LNCAP (cell line): Measurements from ENCODE around the gene NTSR2.

Source experiments
- TF ChIP-seq, protein P1 (sequence below): fragments of 450-650 bp; IDR thresholded peaks from 2 replicates; pipeline ENCODE4 v1.5.1; 2017; ENCODE audit warnings: mild to moderate bottlenecking

The NTSR2 gene

DNA sequence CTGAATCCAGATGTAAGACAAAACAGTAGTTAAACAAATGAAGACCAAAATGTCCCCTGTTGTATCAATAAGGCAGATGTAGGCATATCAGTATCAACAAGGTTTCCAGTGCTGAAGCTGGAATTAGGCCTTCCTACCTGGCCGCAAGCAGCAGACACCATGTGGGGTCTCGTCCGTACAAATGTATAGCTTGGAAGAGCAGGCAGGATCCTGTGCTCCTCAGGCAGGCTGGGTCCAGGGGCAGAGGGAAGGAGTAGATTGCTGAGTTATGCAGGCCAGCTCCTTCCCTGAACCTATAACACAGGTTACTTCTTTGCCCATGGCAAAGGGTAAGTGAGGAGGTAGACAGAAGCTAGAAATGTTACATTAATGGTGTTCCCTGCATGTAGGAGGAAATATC is 23.5 kb downstream of the NTSR2 start:
- TF ChIP-seq, protein P1, sequence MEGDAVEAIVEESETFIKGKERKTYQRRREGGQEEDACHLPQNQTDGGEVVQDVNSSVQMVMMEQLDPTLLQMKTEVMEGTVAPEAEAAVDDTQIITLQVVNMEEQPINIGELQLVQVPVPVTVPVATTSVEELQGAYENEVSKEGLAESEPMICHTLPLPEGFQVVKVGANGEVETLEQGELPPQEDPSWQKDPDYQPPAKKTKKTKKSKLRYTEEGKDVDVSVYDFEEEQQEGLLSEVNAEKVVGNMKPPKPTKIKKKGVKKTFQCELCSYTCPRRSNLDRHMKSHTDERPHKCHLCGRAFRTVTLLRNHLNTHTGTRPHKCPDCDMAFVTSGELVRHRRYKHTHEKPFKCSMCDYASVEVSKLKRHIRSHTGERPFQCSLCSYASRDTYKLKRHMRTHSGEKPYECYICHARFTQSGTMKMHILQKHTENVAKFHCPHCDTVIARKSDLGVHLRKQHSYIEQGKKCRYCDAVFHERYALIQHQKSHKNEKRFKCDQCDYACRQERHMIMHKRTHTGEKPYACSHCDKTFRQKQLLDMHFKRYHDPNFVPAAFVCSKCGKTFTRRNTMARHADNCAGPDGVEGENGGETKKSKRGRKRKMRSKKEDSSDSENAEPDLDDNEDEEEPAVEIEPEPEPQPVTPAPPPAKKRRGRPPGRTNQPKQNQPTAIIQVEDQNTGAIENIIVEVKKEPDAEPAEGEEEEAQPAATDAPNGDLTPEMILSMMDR: no peak

DNA sequence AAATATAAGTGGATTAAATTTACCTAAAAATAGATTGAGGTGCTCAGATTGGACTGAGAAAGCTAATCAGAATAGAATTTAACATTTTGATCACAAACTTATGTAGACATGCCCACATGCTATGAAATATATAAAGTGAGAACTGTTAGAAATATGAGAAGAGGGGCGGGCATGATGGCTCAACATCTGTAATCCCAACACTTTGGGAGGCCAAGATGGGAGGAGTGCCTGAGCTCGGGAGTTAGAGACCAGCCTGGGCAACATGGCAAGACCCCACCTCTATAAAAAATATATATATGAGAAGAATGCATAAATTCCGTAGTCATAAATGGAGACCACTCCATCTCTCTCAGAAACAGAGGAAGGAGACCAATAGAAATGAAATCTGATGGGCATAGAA is 25.7 kb downstream of the NTSR2 start:
- TF ChIP-seq, protein P1: no peak

DNA sequence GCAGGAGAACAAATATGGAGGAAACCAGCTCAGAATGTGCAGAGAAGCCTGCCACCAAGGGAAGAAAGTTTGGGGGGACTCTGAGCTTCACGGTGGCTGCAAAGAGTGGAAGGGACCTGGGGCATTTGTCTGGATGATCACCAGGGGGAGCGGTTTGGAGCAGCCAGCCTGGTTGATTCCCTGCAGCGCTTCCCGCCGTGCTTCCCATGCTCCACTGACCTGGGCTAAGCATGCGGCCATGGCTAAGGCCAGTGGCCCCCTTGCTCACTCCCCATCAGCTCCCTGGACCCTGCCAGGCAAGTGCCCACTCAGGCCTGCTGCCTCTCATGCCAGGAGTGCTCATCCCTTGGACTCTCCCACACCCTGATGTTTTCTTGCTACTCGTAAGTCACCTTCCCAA is 27.0 kb downstream of the NTSR2 start:
- TF ChIP-seq, protein P1: no peak

DNA sequence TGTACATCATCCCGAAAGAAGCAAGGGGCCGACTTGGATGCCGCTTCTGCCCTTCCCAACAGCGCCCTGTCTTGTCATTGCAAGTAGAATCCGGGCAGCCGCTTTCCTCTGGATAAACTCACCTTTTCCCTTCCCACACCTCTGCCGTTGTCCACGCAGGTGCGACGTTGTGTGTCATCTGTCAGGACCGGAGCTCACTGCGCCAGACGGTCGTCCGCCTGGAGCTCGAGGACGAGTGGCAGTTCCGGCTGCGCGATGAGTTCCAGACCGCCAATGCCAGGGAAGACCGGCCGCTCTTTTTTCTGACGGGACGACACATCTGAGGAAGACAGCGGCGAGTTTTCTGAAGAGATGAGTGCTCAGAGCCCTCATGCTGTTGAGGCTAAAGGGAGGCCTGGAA is 29.9 kb downstream of the NTSR2 start:
- TF ChIP-seq, protein P1: no peak

DNA sequence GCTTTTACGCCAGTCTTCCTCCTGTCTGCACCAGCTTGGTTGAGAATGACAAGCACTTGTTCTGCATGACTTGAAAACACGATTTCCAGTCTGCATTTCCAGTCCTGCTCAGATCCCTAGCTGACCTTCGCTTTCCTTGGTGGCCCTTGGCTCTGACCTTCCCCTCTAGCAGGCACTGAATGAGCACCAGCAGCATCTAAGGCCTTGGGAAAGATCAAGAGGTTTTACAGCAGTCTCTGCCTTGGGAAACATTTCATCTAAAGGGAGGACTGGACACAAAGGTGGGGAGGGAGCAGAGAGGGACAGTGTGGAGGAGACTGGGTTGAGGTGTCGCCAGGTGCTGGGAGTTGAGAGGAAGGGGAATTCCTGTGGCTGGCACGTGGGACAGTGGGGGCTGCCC is 30.5 kb downstream of the NTSR2 start:
- TF ChIP-seq, protein P1: no peak

DNA sequence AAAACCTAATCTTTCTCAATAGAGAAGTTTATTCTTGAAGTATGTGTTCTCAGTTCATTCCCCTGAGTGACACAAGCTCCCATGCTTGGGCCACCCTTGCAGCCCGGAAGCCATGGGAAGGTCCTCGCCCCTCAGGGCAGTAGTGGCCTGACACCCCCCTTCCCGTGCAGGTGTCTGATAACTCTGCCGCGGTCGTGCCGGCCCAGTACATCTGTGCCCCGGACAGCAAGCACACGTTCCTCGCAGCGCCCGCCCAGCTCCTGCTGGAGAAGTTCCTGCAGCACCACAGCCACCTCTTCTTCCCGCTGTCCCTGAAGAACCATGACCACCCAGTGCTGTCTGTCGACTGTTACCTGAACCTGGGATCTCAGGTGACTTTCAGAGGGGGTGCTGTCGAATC is 32.4 kb downstream of the NTSR2 start:
- TF ChIP-seq, protein P1: no peak

DNA sequence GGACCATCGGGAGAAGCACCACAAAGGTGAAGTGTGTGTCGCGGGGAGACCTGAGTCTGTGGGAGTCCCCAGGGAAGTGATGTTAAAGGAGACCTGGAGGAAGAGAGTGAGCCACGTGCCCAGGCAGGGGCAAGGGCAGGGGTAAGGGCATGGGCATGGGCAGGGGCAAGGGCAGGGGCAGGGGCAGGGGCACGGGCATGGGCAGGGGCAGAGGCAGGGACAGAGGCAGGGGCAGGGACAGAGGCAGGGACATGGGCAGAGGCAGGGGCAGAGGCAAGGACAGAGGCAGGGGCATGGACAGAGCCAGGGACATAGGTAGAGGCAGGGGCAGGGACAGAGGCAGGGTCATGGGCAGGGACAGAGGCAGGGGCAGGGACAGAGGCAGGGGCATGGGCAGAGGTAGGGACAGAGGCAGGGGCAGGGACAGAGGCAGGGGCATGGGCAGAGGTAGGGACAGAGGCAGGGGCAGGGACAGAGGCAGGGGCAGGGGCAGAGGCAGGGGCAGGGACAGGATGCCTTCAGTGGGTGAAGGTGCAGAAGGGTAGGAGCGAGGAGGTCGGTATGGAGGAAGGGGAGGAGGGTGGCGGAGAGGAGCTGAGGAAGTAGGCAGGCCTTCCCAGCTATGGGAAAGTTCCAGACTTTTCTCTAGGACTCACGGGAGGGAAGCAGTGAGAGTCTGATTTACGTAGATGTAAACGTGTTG is 33.3 kb downstream of the NTSR2 start:
- TF ChIP-seq, protein P1: no peak

DNA sequence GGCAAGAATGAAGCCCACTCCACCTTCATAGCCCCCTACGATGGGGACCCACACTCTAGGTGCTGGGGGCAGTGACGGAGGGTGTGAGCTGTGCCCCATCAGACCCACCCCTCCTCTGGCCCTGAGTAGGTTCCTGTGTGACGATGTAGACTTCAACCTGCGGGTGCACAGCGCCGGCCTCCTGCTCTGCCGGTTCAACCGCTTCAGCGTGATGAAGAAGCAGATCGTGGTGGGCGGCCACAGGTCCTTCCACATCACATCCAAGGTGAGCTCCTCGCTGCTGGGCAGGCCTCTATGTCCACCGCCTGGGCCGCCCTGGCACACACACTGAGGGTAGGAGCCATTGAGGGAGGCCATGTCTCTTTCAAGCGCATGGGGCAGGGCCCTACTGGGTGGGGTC is 34.9 kb downstream of the NTSR2 start:
- TF ChIP-seq, protein P1: no peak
